ENCODE data around the gene GUCY1A1. TPM values are rescaled to one million over a fixed set of nuclear protein-coding genes. Genes with fewer than 3 reads are reported as not detected.
A peak's percentile ranks its signal among the peaks of the same experiment; 100 is the strongest.

Gene GUCY1A1
- total RNA-seq, 4 donors from 2014 or later = 50.3 to 73.7 (median 57.8) TPM

- H3K4me1 ChIP-seq = peaks cover 18 to 44% (median 31%) of the 10 kb centered on the region in 4 donors
- H3K27ac ChIP-seq (replicated peaks in 1 of 4) = peak overlapping the region in 3 of 4 donors; percentile 26 to 52 (median 32)
- H3K36me3 ChIP-seq = no peaks in the 10 kb centered on the region
- no peaks in the 10 kb centered on the region for H3K27me3 ChIP-seq
- DNase-seq (ENCODE audit: extremely low spot score) = no peak
- H3K4me3 ChIP-seq = no peak overlapping the region
- intact Hi-C loops (cut with DNase I) = no loop called here
- TF ChIP-seq CTCF (IDR thresholded peaks at IDR 0.05) (no peak), EP300 (IDR thresholded peaks at IDR 0.05) (no peak), POLR2A (IDR thresholded peaks at IDR 0.05; ENCODE audit: low read depth) (no peak), POLR2AphosphoS5 (IDR thresholded peaks at IDR 0.05) (no peak)
- 61% methylated on average over 4 of the region's 4 CpGs for WGBS
- peaks cover 0 to under 1% (median 0%) of the 10 kb centered on the region in 4 donors for H3K9me3 ChIP-seq
Observed at GRCh38 chr4:155693015-155693663, 26.5 kb downstream of the GUCY1A1 start.

- no peak for DNase-seq (ENCODE audit: extremely low spot score)
- Histone ChIP-seq H3K4me1 (peaks cover 18 to 37% (median 31%) of the 10 kb centered on the region in 4 donors), H3K4me3 (no peak overlapping the region), H3K27me3 (no peaks in the 10 kb centered on the region), H3K9me3 (peaks cover 0 to 11% (median 7%) of the 10 kb centered on the region in 4 donors), H3K27ac (replicated peaks in 1 of 4) (peak overlapping the region in 1 of 4 donors; percentile 29), H3K36me3 (no peaks in the 10 kb centered on the region)
- WGBS = 64% methylated on average over 2 of the region's 2 CpGs
- intact Hi-C loops (cut with DNase I) = no loop called here
- TF ChIP-seq EP300 (IDR thresholded peaks at IDR 0.05) = no peak
- TF ChIP-seq POLR2AphosphoS5 (IDR thresholded peaks at IDR 0.05) = no peak
- TF ChIP-seq POLR2A (IDR thresholded peaks at IDR 0.05; ENCODE audit: low read depth) = no peak
- no peak for TF ChIP-seq CTCF (IDR thresholded peaks at IDR 0.05)
Observed at GRCh38 chr4:155694100-155694785, 27.6 kb downstream of the GUCY1A1 start.

GRCh38 chr4:155696226-155696625, 29.6 kb downstream of the GUCY1A1 start:
- DNase-seq (ENCODE audit: extremely low spot score) = no peak
- intact Hi-C loops (cut with DNase I) = no loop called here

GRCh38 chr4:155696726-155697125, 30.1 kb downstream of the GUCY1A1 start:
- H3K9me3 ChIP-seq = peaks cover 0 to 11% (median 7%) of the 10 kb centered on the region in 4 donors
- H3K36me3 ChIP-seq = no peaks in the 10 kb centered on the region
- no peaks in the 10 kb centered on the region for H3K27me3 ChIP-seq
- TF ChIP-seq EP300 (IDR thresholded peaks at IDR 0.05) (no peak), POLR2AphosphoS5 (IDR thresholded peaks at IDR 0.05) (no peak), POLR2A (IDR thresholded peaks at IDR 0.05; ENCODE audit: low read depth) (no peak), CTCF (IDR thresholded peaks at IDR 0.05) (no peak)
- no peak overlapping the region for H3K4me3 ChIP-seq
- H3K4me1 ChIP-seq = peaks cover 10 to 21% (median 18%) of the 10 kb centered on the region in 4 donors
- intact Hi-C loops (cut with DNase I) = no loop called here
- H3K27ac ChIP-seq (replicated peaks in 1 of 4) = no peak overlapping the region
- DNase-seq (ENCODE audit: extremely low spot score) = no peak
- 76% methylated on average over 6 of the region's 6 CpGs for WGBS

More at GRCh38 chr4:155696226-155696625, 29.6 kb downstream of the GUCY1A1 start:
- Histone ChIP-seq H3K36me3 (no peaks in the 10 kb centered on the region), H3K9me3 (peaks cover 0 to 11% (median 7%) of the 10 kb centered on the region in 4 donors), H3K27me3 (no peaks in the 10 kb centered on the region), H3K27ac (replicated peaks in 1 of 4) (no peak overlapping the region), H3K4me1 (peaks cover 10 to 21% (median 18%) of the 10 kb centered on the region in 4 donors), H3K4me3 (no peak overlapping the region)
- TF ChIP-seq POLR2A (IDR thresholded peaks at IDR 0.05; ENCODE audit: low read depth) = no peak
- no peak for TF ChIP-seq CTCF (IDR thresholded peaks at IDR 0.05)
- no peak for TF ChIP-seq POLR2AphosphoS5 (IDR thresholded peaks at IDR 0.05)
- TF ChIP-seq EP300 (IDR thresholded peaks at IDR 0.05) = no peak
- WGBS = 77% methylated on average over 1 of the region's 1 CpG

All from esophagus muscularis mucosa (tissue), 4 donors.